Ascending aorta (tissue), 2 donors: ENCODE results near the gene ZC3H4. TPM values are rescaled to one million over a fixed set of nuclear protein-coding genes. Genes with fewer than 3 reads are reported as not detected.
"Not testable (repeated sequence)": the region's sequence is repeated elsewhere in the genome, so short reads cannot be mapped to it uniquely, and the experiment has no call there.

Source experiments
- DNase-seq, 2 donors: peaks; one replicate each; pipeline ENCODE4 v3.0.0-alpha.2; 2019; ENCODE audit warnings: low spot score in 2 of 2
- H3K27ac ChIP-seq, 2 donors: fragments of 200-600 bp; sonication (generic); one replicate each; pipeline ENCODE4 v1.5.1; 2016 to 2017; ENCODE audit warnings: mild to moderate bottlenecking in 1 of 2
- H3K27me3 ChIP-seq: fragments of 200-600 bp; sonication (generic); one replicate; pipeline ENCODE4 v1.5.1; 2017
- H3K36me3 ChIP-seq, 2 donors: fragments of 200-600 bp; sonication (generic); one replicate each; pipeline ENCODE4 v1.5.1; 2016
- H3K4me1 ChIP-seq, 2 donors: fragments of 200-600 bp; sonication (generic); one replicate each; pipeline ENCODE4 v1.5.1; 2016 to 2017; ENCODE audit warnings: mild to moderate bottlenecking in 1 of 2
- H3K4me3 ChIP-seq, 2 donors: fragments of 200-600 bp; sonication (generic); one replicate each; pipeline ENCODE4 v1.5.1; 2016 to 2017; ENCODE audit warnings: mild to moderate bottlenecking in 1 of 2
- H3K9me3 ChIP-seq, 2 donors: fragments of 200-600 bp; sonication (generic); one replicate each; pipeline ENCODE4 v1.5.1; 2016
- intact Hi-C: fragments of 100-400 bp; cut with DNase I; formaldehyde crosslinking; loops from one replicate; pipeline ENCODE4 v1.15.1; 2023
- total RNA-seq: library from RNA; depleted of rRNA; stranded (reverse); fragments of >200 nt; gene quantifications from one replicate; pipeline ENCODE4 v1.1.0, GENCODE V29; 2016
- TF ChIP-seq, protein P1 (sequence below), 3 experiments: fragments of 200-600 bp in 2 of 3; fragments of 450-650 bp in 1 of 3; sonication (generic) in 2 of 3; IDR thresholded peaks; one replicate each; pipeline ENCODE4 v1.5.1; 2016 to 2019; ENCODE audit warnings: antibody characterized with exemption in 3 of 3, mild to moderate bottlenecking in 1 of 3, moderate library complexity in 1 of 3

ZC3H4 gene
- total RNA-seq, 1 donor from 2014 or later = 24.6 TPM

DNA sequence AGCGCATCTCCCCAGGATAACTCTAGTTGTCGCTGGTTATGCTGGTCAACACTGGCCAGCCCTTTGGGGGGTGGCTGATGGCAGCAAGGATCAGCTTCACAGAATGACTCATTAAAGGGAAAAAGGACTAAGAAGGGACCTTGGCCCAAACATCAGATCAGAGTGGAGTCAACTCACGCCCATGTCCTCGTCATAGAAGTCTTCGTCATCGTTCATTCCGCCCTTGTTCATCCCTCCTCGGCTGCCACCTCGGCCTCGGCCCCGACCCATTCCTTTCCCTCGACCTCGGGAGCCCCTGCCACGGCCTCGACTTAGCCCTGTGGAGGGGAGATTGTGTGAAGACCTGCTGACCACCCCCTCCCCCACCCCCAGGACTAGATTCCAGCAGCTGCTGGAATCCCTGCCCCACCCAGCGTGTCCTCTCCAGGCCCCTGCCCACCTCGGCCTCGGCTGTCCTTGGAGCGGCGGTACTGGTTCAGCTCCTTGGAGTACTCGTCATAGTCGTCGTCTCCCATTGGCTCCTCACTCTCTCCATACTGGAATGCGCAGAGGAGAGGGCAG is 28.6 kb downstream of the ZC3H4 start:
- intact Hi-C loops = no loop called here
- no peak overlapping the region for H3K27ac ChIP-seq

DNA sequence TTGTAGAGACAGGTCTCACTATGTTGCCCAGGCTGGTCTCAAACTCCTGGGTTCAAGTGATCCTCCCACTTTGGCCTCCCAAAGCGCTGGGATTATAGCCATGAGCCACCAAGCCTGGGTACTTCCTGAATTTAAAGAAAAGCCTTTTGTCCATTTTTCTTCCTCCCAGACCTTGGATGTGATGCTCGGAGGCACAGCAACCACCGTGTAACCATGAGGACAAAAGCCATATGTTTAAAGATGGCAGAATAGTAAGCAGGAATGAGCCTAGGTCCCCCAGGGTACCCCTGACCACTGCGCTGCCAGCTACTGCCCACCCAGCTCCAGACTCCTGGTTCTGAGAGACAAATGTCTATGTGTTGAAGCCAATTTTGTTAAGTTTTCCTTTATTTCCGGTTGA is 31.1 kb downstream of the ZC3H4 start:
- no peak for DNase-seq
- H3K4me3 ChIP-seq = no peak overlapping the region
- no peaks in the 10 kb centered on the region for H3K27me3 ChIP-seq
- H3K27ac ChIP-seq = no peak overlapping the region
- no peaks in the 10 kb centered on the region for H3K9me3 ChIP-seq
- peaks cover 62 to 83% of the 10 kb centered on the region in 2 donors for H3K36me3 ChIP-seq
- peaks cover 3% of the 10 kb centered on the region in 2 donors for H3K4me1 ChIP-seq
- intact Hi-C loops = no loop called here
- TF ChIP-seq, protein P1, sequence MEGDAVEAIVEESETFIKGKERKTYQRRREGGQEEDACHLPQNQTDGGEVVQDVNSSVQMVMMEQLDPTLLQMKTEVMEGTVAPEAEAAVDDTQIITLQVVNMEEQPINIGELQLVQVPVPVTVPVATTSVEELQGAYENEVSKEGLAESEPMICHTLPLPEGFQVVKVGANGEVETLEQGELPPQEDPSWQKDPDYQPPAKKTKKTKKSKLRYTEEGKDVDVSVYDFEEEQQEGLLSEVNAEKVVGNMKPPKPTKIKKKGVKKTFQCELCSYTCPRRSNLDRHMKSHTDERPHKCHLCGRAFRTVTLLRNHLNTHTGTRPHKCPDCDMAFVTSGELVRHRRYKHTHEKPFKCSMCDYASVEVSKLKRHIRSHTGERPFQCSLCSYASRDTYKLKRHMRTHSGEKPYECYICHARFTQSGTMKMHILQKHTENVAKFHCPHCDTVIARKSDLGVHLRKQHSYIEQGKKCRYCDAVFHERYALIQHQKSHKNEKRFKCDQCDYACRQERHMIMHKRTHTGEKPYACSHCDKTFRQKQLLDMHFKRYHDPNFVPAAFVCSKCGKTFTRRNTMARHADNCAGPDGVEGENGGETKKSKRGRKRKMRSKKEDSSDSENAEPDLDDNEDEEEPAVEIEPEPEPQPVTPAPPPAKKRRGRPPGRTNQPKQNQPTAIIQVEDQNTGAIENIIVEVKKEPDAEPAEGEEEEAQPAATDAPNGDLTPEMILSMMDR (IDR thresholded peaks at IDR 0.05) = no peak

More for the DNA sequence above, 28.6 kb downstream of the ZC3H4 start:
- Histone ChIP-seq H3K4me1 (no peaks in the 10 kb centered on the region), H3K36me3 (peaks cover 81 to 94% of the 10 kb centered on the region in 2 donors), H3K27me3 (no peaks in the 10 kb centered on the region), H3K4me3 (no peak overlapping the region), H3K9me3 (no peaks in the 10 kb centered on the region)
- no peak for DNase-seq
- TF ChIP-seq, protein P1 (IDR thresholded peaks at IDR 0.05) = no peak

DNA sequence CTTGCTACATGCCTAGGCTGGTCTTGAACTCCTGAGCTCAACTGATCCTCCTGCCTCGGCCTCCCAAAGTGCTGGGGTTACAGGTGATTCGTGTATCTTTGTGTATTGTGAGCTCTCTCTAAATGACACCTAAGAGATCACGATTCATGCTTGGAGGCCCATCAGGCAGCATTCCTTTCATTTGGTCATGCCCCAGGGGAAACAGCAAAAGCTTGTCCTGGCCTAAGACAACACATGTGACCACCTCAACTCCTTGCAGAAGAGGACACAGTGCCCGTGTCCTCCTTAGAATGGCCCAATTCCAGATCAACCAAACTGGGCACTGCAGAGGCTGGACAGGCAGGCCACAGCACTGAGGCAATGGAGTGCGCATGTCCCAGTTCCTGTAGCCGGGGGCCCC is 32.5 kb downstream of the ZC3H4 start:
- Histone ChIP-seq H3K27ac (peak overlapping the region; percentile 15 to 79), H3K9me3 (no peaks in the 10 kb centered on the region), H3K36me3 (peaks cover 69 to 87% of the 10 kb centered on the region in 2 donors), H3K27me3 (no peaks in the 10 kb centered on the region), H3K4me3 (no peak overlapping the region), H3K4me1 (peaks cover 3% of the 10 kb centered on the region in 2 donors)
- intact Hi-C loops = loop anchor here (2.0 kb wide), 1 partner anchor 16 kb away; no protein-coding TSS in a partner anchor
- no peak for DNase-seq
- TF ChIP-seq, protein P1 (IDR thresholded peaks at IDR 0.05) = no peak

DNA sequence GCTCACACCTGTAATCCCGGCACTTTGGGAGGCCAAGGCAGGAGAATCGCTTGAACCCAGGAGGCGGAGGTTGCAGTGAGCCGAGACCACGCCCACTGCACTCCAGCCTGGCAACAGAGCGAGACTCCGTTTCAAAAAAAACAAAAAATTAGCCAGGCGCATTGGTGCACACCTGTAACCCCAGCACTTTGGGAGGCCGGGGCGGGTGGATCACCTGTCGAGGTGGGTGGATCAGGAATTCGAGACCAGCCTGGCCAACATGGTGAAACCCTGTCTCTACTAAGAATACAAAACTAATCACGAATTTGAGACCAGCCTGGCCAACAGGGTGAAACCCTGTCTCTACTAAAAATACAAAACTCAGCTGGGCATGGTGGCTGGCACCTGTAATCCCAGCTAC is 35.2 kb downstream of the ZC3H4 start:
- intact Hi-C loops = loop anchor here (10.0 kb wide), 1 partner anchor 64 kb away; the partner anchor contains the start of gene NPAS1

DNA sequence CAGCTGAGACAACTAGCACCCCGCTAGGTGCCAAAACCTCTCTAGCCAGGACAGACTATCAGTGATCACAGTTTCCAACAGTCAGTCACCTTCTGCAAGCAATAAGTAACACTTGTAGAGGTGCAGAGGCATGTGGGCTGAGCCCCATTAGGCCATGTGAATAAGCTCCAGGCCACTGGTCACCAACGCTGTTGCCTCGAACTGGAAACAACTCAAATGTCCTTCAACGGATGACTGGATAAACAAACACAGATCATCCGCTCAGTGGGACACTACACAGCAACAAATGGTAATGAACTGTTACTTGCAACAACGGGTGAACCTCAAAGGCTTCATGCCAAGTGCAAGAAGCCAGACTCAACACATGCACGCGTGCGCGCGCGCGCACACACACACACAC is 37.6 kb downstream of the ZC3H4 start:
- TF ChIP-seq, protein P1 (IDR thresholded peaks at IDR 0.05) = no peak
- H3K27me3 ChIP-seq = no peaks in the 10 kb centered on the region
- no peaks in the 10 kb centered on the region for H3K9me3 ChIP-seq
- no peak overlapping the region for H3K27ac ChIP-seq
- H3K4me3 ChIP-seq = no peak overlapping the region
- DNase-seq = no peak
- intact Hi-C loops = loop anchor here (10.0 kb wide), 1 partner anchor 61 kb away; the partner anchor contains the start of gene NPAS1
- H3K36me3 ChIP-seq = peaks cover 54 to 84% of the 10 kb centered on the region in 2 donors
- H3K4me1 ChIP-seq = peaks cover 3% of the 10 kb centered on the region in 2 donors

More for the DNA sequence above, 35.2 kb downstream of the ZC3H4 start:
- H3K36me3 ChIP-seq = peaks cover 53 to 84% of the 10 kb centered on the region in 2 donors
- H3K4me3 ChIP-seq, H3K27me3 ChIP-seq, H3K4me1 ChIP-seq, H3K27ac ChIP-seq, DNase-seq, H3K9me3 ChIP-seq: not testable (repeated sequence)

DNA sequence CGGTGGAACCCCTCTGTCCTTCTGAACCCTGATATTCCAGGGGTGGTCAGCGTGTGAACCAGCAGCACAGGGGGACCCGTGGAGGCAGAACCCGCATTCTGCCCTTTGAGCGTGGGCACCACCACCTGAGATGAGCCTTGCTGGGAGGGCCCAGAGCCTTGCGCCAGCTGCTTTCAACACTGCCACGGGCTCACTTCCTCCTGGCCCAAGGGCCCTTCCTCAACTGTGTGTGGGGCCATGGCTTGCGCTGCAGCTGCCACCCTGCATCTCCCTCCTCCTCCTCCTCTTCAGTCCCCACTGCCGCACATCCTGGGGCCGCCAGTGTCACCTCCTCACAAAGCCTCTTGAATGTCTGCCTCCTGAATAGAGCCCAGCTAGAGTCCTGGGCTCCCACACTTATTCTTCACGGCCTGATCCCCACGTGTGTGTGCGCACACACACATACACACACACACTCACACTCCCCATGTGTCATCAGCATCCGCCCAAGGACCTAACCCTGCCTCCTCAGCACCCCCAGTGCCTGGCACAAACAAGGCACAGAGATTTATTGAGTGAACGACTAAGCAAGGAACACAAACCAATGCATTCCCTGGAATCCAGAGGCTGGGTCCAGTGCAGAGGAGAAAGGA is 38.3 kb downstream of the ZC3H4 start:
- no peak overlapping the region for H3K27ac ChIP-seq
- intact Hi-C loops = loop anchor here (10.0 kb wide), 1 partner anchor 60 kb away; the partner anchor contains the start of gene NPAS1
- H3K4me3 ChIP-seq = no peak overlapping the region
- no peak for DNase-seq
- H3K36me3 ChIP-seq = peaks cover 50 to 84% of the 10 kb centered on the region in 2 donors
- TF ChIP-seq, protein P1 (IDR thresholded peaks at IDR 0.05) = no peak
- H3K4me1 ChIP-seq = peaks cover 3% of the 10 kb centered on the region in 2 donors
- H3K27me3 ChIP-seq = no peaks in the 10 kb centered on the region
- H3K9me3 ChIP-seq = no peaks in the 10 kb centered on the region
